ENCODE results near the gene SSBP2.

GRCh38 chr5:81718300-81718699, 32.6 kb downstream of the SSBP2 start:
- TF ChIP-seq CTCF (IDR thresholded peaks at IDR 0.05; ENCODE audit: insufficient read depth, low read length, poor library complexity, severe bottlenecking): no peak
- TF ChIP-seq EZH2phosphoT487 (conservative IDR thresholded peaks at IDR 0.05; ENCODE audit: low read length): no peak

Measured in SU-DHL-6 (cell line).